ENCODE results near the gene RNF220. TPM values are rescaled to one million over a fixed set of nuclear protein-coding genes. Genes with fewer than 3 reads are reported as not detected.
"Not testable (repeated sequence)": the region's sequence is repeated elsewhere in the genome, so short reads cannot be mapped to it uniquely, and the experiment has no call there.

RNF220 gene
- total and polyA plus RNA-seq, 9 donors: 58.0 to 101 (median 64.7) TPM

GRCh38 chr1:44559913-44560312, 154.9 kb downstream of the RNF220 start:
- no peak for DNase-seq
- no peaks in the 10 kb centered on the region for H3K27me3 ChIP-seq
- WGBS, 3 donors: 25 to 49% (median 33%) methylated on average over 6 of the region's 6 CpGs
- H3K4me1 ChIP-seq (ENCODE audit: insufficient read depth): no peaks in the 10 kb centered on the region
- TF ChIP-seq POLR2A (IDR thresholded peaks at IDR 0.05): no peak
- no peak for TF ChIP-seq CTCF (IDR thresholded peaks at IDR 0.05)
- no peak for TF ChIP-seq EP300 (IDR thresholded peaks at IDR 0.05)
- intact Hi-C loops (cut with DNase I): no loop called here
- no peaks in the 10 kb centered on the region for H3K9me3 ChIP-seq
- H3K4me3 ChIP-seq: no peak overlapping the region
- H3K27ac ChIP-seq: no peak overlapping the region
- H3K36me3 ChIP-seq: no peaks in the 10 kb centered on the region

GRCh38 chr1:44560696-44561095, 155.6 kb downstream of the RNF220 start:
- H3K4me1 ChIP-seq (ENCODE audit: insufficient read depth); H3K36me3 ChIP-seq; H3K4me3 ChIP-seq; DNase-seq; H3K9me3 ChIP-seq; H3K27me3 ChIP-seq; intact Hi-C loops (cut with DNase I); H3K27ac ChIP-seq: not testable (repeated sequence)
- WGBS, 3 donors: 89 to 98% (median 94%) methylated on average over 3 of the region's 3 CpGs

GRCh38 chr1:44565259-44565750, 160.2 kb downstream of the RNF220 start:
- H3K27me3 ChIP-seq: no peaks in the 10 kb centered on the region
- H3K36me3 ChIP-seq: no peaks in the 10 kb centered on the region
- H3K9me3 ChIP-seq: no peaks in the 10 kb centered on the region
- DNase-seq: no peak
- WGBS, 3 donors: 62 to 65% (median 64%) methylated on average over 4 to 5 of the region's 5 CpGs
- H3K27ac ChIP-seq: no peak overlapping the region
- no peak overlapping the region for H3K4me3 ChIP-seq
- TF ChIP-seq POLR2A (IDR thresholded peaks at IDR 0.05) (no peak), CTCF (IDR thresholded peaks at IDR 0.05) (no peak), EP300 (IDR thresholded peaks at IDR 0.05) (no peak)
- no peaks in the 10 kb centered on the region for H3K4me1 ChIP-seq (ENCODE audit: insufficient read depth)
- intact Hi-C loops (cut with DNase I): no loop called here

- intact Hi-C loops (cut with DNase I): no loop called here
- H3K27ac ChIP-seq: no peak overlapping the region
- no peaks in the 10 kb centered on the region for H3K27me3 ChIP-seq
- H3K4me3 ChIP-seq: no peak overlapping the region
- DNase-seq: no peak
- no peaks in the 10 kb centered on the region for H3K9me3 ChIP-seq
- no peaks in the 10 kb centered on the region for H3K4me1 ChIP-seq (ENCODE audit: insufficient read depth)
- no peak for TF ChIP-seq EP300 (IDR thresholded peaks at IDR 0.05)
- TF ChIP-seq CTCF (IDR thresholded peaks at IDR 0.05): no peak
- TF ChIP-seq POLR2A (IDR thresholded peaks at IDR 0.05): no peak
- 43 to 61% (median 46%) methylated on average over 6 of the region's 6 CpGs for WGBS, 3 donors
- H3K36me3 ChIP-seq: no peaks in the 10 kb centered on the region
Observed at GRCh38 chr1:44565833-44566232, 160.8 kb downstream of the RNF220 start.

GRCh38 chr1:44566281-44567046, 161.4 kb downstream of the RNF220 start:
- H3K36me3 ChIP-seq: no peaks in the 10 kb centered on the region
- intact Hi-C loops (cut with DNase I): no loop called here
- H3K4me1 ChIP-seq (ENCODE audit: insufficient read depth): no peaks in the 10 kb centered on the region
- TF ChIP-seq CTCF (IDR thresholded peaks at IDR 0.05) (no peak), POLR2A (IDR thresholded peaks at IDR 0.05) (no peak), EP300 (IDR thresholded peaks at IDR 0.05) (no peak)
- no peaks in the 10 kb centered on the region for H3K9me3 ChIP-seq
- 66 to 73% (median 70%) methylated on average over 7 of the region's 7 CpGs for WGBS, 3 donors
- DNase-seq: no peak
- no peak overlapping the region for H3K27ac ChIP-seq
- no peaks in the 10 kb centered on the region for H3K27me3 ChIP-seq
- H3K4me3 ChIP-seq: no peak overlapping the region
